Body of pancreas (tissue), 4 donors: Measurements from ENCODE around the gene PIWIL4. TPM values are rescaled to one million over a fixed set of nuclear protein-coding genes. Genes with fewer than 3 reads are reported as not detected.

Experiments used
- ATAC-seq: fragments of 150-250 bp; one replicate; pipeline ENCODE4 v1.9.1; 2016
- DNase-seq, 4 donors: peaks; one replicate each; pipeline ENCODE4 v3.0.0-alpha.2; 2019
- H3K27ac ChIP-seq, 4 donors: fragments of 200-600 bp; sonication (generic); 1 replicate in 3 of 4; 2 replicates in 1 of 4; pipeline versions ENCODE4 v1.5.1 to v1.6.1; 2016 to 2019; ENCODE audit warnings: mild to moderate bottlenecking in 1 of 4, mixed read lengths in 1 of 4, moderate library complexity in 1 of 4
- H3K27me3 ChIP-seq, 2 donors: fragments of 200-600 bp; sonication (generic); one replicate each; pipeline ENCODE4 v1.6.0; 2016; ENCODE audit warnings: mild to moderate bottlenecking in 1 of 2
- H3K36me3 ChIP-seq, 2 donors: fragments of 200-600 bp; sonication (generic); replicated peaks in 1 of 2; 2 replicates each; pipeline ENCODE4 v1.5.1; 2016; ENCODE audit warnings: low read depth in 2 of 2; ENCODE audit not compliant: insufficient read depth in 1 of 2
- H3K4me1 ChIP-seq: fragments of 200-600 bp; sonication (generic); one replicate; pipeline ENCODE4 v1.6.0; 2016
- H3K4me3 ChIP-seq, 2 donors: fragments of 200-600 bp; sonication (generic); 1 replicate in 1 of 2; 2 replicates in 1 of 2; pipeline ENCODE4 v1.5.1; 2016 to 2019
- H3K9me3 ChIP-seq, 3 donors: fragments of 200-600 bp; sonication (generic); 1 replicate in 2 of 3; 2 replicates in 1 of 3; pipeline ENCODE4 v1.5.1; 2016
- CTCF ChIP-seq, 7 experiments: fragments of 450-650 bp in 4 of 7; fragments of 200-600 bp in 3 of 7; sonication (generic) in 3 of 7; IDR thresholded peaks; one replicate each; pipeline ENCODE4 v1.5.1; 2016 to 2019; ENCODE audit warnings: antibody characterized with exemption in 7 of 7
- POLR2A ChIP-seq, 3 donors: fragments of 450-650 bp; IDR thresholded peaks; one replicate each; pipeline ENCODE4 v1.6.1; 2016; ENCODE audit warnings: antibody characterized with exemption in 3 of 3, mild to moderate bottlenecking in 2 of 3
- WGBS, 2 donors: methylation state at CpG; one replicate each; pipeline ENCODE4 v1.1.5; 2017; 5-methylcytosine and 5-hydroxymethylcytosine counted together
- intact Hi-C: fragments of 100-400 bp; cut with DNase I; formaldehyde crosslinking; loops from one replicate; pipeline ENCODE4 v1.15.1; 2023
- total RNA-seq, 2 donors: library from RNA; depleted of rRNA; stranded (reverse); fragments of >200 nt; gene quantifications; one replicate each; pipeline ENCODE4 v1.1.0, GENCODE V29; 2016

Gene PIWIL4
- total RNA-seq, 2 donors from 2014 or later, result 6.5 to 13.2 TPM

- WGBS, 2 donors, result 81 to 97% methylated on average over 1 of the region's 1 CpG
- ATAC-seq (no peak), DNase-seq (no peak)
- Histone ChIP-seq H3K36me3 (no peaks in the 10 kb centered on the region), H3K27me3 (no peaks in the 10 kb centered on the region), H3K27ac (no peak overlapping the region), H3K4me3 (no peak overlapping the region), H3K9me3 (no peaks in the 10 kb centered on the region), H3K4me1 (peaks cover 7% of the 10 kb centered on the region)
- intact Hi-C loops, result no loop called here
- TF ChIP-seq POLR2A (IDR thresholded peaks at IDR 0.05) (no peak), CTCF (IDR thresholded peaks at IDR 0.05) (no peak)
Measured at GRCh38 chr11:94533206-94533605, 34.0 kb upstream of the PIWIL4 start.

GRCh38 chr11:94533696-94534630, 33.2 kb upstream of the PIWIL4 start:
- 67 to 78% methylated on average over 6 of the region's 6 CpGs for WGBS, 2 donors
- DNase-seq (no peak), ATAC-seq (no peak)
- intact Hi-C loops, result no loop called here
- Histone ChIP-seq H3K27me3 (no peaks in the 10 kb centered on the region), H3K4me1 (peaks cover 7% of the 10 kb centered on the region), H3K4me3 (no peak overlapping the region), H3K27ac (no peak overlapping the region), H3K36me3 (no peaks in the 10 kb centered on the region), H3K9me3 (no peaks in the 10 kb centered on the region)
- no peak for TF ChIP-seq CTCF (IDR thresholded peaks at IDR 0.05)
- no peak for TF ChIP-seq POLR2A (IDR thresholded peaks at IDR 0.05)

- Histone ChIP-seq H3K9me3 (no peaks in the 10 kb centered on the region), H3K4me3 (no peak overlapping the region), H3K27me3 (no peaks in the 10 kb centered on the region), H3K4me1 (peaks cover 7% of the 10 kb centered on the region), H3K27ac (no peak overlapping the region), H3K36me3 (no peaks in the 10 kb centered on the region)
- intact Hi-C loops, result no loop called here
- no peak for TF ChIP-seq POLR2A (IDR thresholded peaks at IDR 0.05)
- TF ChIP-seq CTCF (IDR thresholded peaks at IDR 0.05), result no peak
- ATAC-seq (no peak), DNase-seq (no peak)
Measured at GRCh38 chr11:94536386-94536785, 30.8 kb upstream of the PIWIL4 start.

- no peak overlapping the region for H3K4me3 ChIP-seq
- ATAC-seq, result no peak
- no peak for DNase-seq
- H3K9me3 ChIP-seq, result no peaks in the 10 kb centered on the region
- intact Hi-C loops, result no loop called here
- TF ChIP-seq CTCF (IDR thresholded peaks at IDR 0.05) (no peak), POLR2A (IDR thresholded peaks at IDR 0.05) (no peak)
- H3K4me1 ChIP-seq, result peaks cover 7% of the 10 kb centered on the region
- H3K27me3 ChIP-seq, result no peaks in the 10 kb centered on the region
- H3K36me3 ChIP-seq, result no peaks in the 10 kb centered on the region
- no peak overlapping the region for H3K27ac ChIP-seq
- WGBS, 2 donors, result 64 to 68% methylated on average over 3 of the region's 3 CpGs
Measured at GRCh38 chr11:94537031-94537600, 30.1 kb upstream of the PIWIL4 start.
